ENCODE data around the gene TNXB. TPM values are rescaled to one million over a fixed set of nuclear protein-coding genes. Genes with fewer than 3 reads are reported as not detected.
A peak's percentile ranks its signal among the peaks of the same experiment; 100 is the strongest.

TNXB gene
- total RNA-seq, 1 experiment from 2014 or later = 2.7 TPM

DNA sequence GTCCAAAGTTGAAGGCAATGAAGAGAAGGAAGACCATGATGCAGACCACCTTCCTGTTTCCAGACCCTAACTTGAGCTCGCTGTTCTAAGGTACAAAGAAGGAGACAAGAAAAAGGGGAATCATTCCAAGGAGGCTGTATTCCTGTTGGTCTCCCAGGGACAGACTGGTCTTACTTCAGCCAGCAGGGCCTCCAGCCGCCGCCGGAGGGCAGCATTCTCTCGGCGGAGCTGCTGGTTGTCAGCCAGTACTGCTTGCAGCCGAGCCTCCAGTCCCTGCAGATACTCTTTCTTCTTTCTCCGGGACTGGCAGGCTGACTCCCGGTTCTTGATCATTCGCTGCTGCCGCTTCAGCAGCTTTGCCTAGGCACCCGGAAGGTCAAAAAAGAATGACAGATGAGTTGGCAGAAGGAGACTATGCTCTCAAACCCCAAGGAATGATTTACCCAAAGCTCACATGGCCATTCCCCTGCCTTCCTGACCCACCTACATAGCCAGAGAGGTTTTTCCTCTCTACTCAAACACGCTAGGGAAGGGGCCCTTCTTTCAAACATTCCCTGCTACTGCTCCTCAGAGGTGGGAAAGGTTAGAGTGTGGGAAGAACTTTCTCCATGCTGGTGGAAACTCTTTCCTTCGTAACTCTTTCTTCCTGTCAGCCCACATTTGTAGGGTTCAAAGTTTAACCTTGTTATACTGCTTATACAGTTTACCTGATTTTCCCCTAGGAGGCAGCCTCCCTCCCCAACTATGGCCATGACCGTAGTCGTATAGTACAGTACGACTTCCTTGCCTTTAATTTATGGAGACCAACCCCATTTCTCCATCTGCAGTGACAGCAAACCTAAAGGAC is 9.9 kb upstream of the TNXB start:
- ChIA-PET CTCF (interaction anchor here (0.5 to 2.7 kb wide), 10 partner anchors 9 to 88 kb away, joined by 3 to 11 read pairs (median 4); partner anchors contain the start of genes ATF6B and FKBPL), POLR2A (interaction anchor here (0.8 to 1.3 kb wide), 2 partner anchors 9 to 77 kb away, joined by 3 read pairs; partner anchors contain the start of gene ATF6B)
- H3K36me3 Mint-ChIP-seq (ENCODE audit: insufficient read depth, unreplicated experiment) = peaks cover 52% of the 10 kb centered on the region
- H3K27ac Mint-ChIP-seq (ENCODE audit: unreplicated experiment) = peak overlapping the region; percentile 77
- no TSS peak for BruUV-seq (replicated peaks)
- Histone ChIP-seq H3K27me3 (replicated peaks; ENCODE audit: control insufficient read depth, insufficient read depth, low read length) (no peaks in the 10 kb centered on the region), H3K36me3 (ENCODE audit: control insufficient read depth, insufficient read depth, low read length) (peaks cover 5% of the 10 kb centered on the region), H3K4me1 (peaks cover 4% of the 10 kb centered on the region), H3K4me3 (ENCODE audit: low read depth, low read length) (no peak overlapping the region), H3K9me3 (no peaks in the 10 kb centered on the region)
- no peaks in the 10 kb centered on the region for H3K27me3 Mint-ChIP-seq (ENCODE audit: insufficient read depth, unreplicated experiment)
- peak; percentile 86 to 91 for DNase-seq
- H3K4me1 Mint-ChIP-seq (ENCODE audit: low read depth, unreplicated experiment) = peaks cover 16% of the 10 kb centered on the region
- TF ChIP-seq, protein P1, sequence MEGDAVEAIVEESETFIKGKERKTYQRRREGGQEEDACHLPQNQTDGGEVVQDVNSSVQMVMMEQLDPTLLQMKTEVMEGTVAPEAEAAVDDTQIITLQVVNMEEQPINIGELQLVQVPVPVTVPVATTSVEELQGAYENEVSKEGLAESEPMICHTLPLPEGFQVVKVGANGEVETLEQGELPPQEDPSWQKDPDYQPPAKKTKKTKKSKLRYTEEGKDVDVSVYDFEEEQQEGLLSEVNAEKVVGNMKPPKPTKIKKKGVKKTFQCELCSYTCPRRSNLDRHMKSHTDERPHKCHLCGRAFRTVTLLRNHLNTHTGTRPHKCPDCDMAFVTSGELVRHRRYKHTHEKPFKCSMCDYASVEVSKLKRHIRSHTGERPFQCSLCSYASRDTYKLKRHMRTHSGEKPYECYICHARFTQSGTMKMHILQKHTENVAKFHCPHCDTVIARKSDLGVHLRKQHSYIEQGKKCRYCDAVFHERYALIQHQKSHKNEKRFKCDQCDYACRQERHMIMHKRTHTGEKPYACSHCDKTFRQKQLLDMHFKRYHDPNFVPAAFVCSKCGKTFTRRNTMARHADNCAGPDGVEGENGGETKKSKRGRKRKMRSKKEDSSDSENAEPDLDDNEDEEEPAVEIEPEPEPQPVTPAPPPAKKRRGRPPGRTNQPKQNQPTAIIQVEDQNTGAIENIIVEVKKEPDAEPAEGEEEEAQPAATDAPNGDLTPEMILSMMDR (IDR thresholded peaks at IDR 0.05; ENCODE audit: insufficient read depth in 1 of 2, low read depth in 1 of 2, low read length in 1 of 2, severe bottlenecking in 1 of 2, unreplicated experiment in 1 of 2) = peak; percentile 89 to 95
- H3K4me3 Mint-ChIP-seq (ENCODE audit: unreplicated experiment) = peak overlapping the region; percentile 60
- intact Hi-C loops (cut with micrococcal nuclease; ENCODE audit: unreplicated experiment) = loop anchor here (1.0 to 5.0 kb wide), 3 partner anchors 35 to 217 kb away; partner anchors contain the start of genes PPT2 and ZBTB12
- H3K9me3 Mint-ChIP-seq (ENCODE audit: unreplicated experiment) = no peaks in the 10 kb centered on the region

DNA sequence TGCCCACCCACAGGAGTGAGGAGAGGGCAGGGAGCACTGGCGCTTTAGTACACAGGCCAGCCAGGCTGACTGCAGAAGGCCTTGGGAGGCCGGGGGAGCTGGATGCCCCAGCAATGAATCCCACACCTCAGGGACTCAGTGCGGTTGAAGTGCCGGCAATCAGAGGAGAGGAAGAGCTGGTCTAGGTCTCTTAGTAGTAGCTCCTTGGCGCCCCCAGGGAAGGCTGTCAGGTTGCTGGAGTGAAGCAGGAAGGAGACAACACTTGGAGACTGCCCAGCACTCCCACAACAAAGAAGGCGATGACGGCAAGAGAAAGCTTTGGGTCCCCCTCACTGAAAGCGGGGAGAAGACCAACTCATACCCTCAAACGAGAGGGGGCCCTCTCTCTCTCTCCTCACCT is 8.3 kb upstream of the TNXB start:
- no peaks in the 10 kb centered on the region for H3K27me3 ChIP-seq (replicated peaks; ENCODE audit: control insufficient read depth, insufficient read depth, low read length)
- TF ChIP-seq, protein P1 (IDR thresholded peaks at IDR 0.05; ENCODE audit: insufficient read depth in 1 of 2, low read depth in 1 of 2, low read length in 1 of 2, severe bottlenecking in 1 of 2, unreplicated experiment in 1 of 2) = no peak
- no TSS peak for BruUV-seq (replicated peaks)
- H3K4me1 ChIP-seq = peaks cover 4% of the 10 kb centered on the region
- CTCF ChIA-PET = interaction anchor here (0.6 to 2.7 kb wide), 10 partner anchors 9 to 78 kb away, joined by 3 to 15 read pairs (median 4); partner anchors contain the start of gene ATF6B
- H3K36me3 ChIP-seq (ENCODE audit: control insufficient read depth, insufficient read depth, low read length) = peaks cover 5% of the 10 kb centered on the region
- no peaks in the 10 kb centered on the region for H3K9me3 ChIP-seq
- DNase-seq = no peak
- Mint-ChIP-seq H3K9me3 (ENCODE audit: unreplicated experiment) (no peaks in the 10 kb centered on the region), H3K27me3 (ENCODE audit: insufficient read depth, unreplicated experiment) (no peaks in the 10 kb centered on the region), H3K27ac (ENCODE audit: unreplicated experiment) (no peak overlapping the region), H3K4me1 (ENCODE audit: low read depth, unreplicated experiment) (peaks cover 16% of the 10 kb centered on the region), H3K36me3 (ENCODE audit: insufficient read depth, unreplicated experiment) (peaks cover 40% of the 10 kb centered on the region), H3K4me3 (ENCODE audit: unreplicated experiment) (no peak overlapping the region)
- POLR2A ChIA-PET = interaction anchor here (1.3 kb wide), 1 partner anchor 11 kb away, joined by 5 read pairs; the partner anchor contains the start of gene ATF6B
- intact Hi-C loops (cut with micrococcal nuclease; ENCODE audit: unreplicated experiment) = loop anchor here (5.0 kb wide), 1 partner anchor 215 kb away; the partner anchor contains the start of gene ZBTB12
- H3K4me3 ChIP-seq (ENCODE audit: low read depth, low read length) = no peak overlapping the region

DNA sequence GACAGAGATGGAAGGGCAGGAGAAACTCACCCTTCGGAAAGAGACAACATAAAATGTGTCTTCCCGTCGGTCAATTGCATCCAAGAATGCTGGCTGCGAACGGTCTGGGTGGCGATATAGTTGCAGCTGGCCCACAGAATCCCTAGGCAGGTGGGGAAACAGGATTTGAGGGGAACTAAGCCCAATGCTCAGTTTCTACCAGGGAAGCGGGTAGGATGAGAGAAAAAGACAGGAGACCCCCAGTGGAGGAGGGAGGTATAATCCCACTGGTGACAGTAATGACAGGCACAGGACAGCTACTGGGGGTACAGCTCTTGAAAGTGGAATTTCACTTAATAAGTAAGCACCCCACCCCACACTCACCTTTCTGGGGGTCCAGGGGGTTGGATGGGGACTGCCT is 7.5 kb upstream of the TNXB start:
- Mint-ChIP-seq H3K27me3 (ENCODE audit: insufficient read depth, unreplicated experiment) (no peaks in the 10 kb centered on the region), H3K4me3 (ENCODE audit: unreplicated experiment) (no peak overlapping the region), H3K9me3 (ENCODE audit: unreplicated experiment) (no peaks in the 10 kb centered on the region), H3K4me1 (ENCODE audit: low read depth, unreplicated experiment) (peaks cover 16% of the 10 kb centered on the region), H3K36me3 (ENCODE audit: insufficient read depth, unreplicated experiment) (peaks cover 34% of the 10 kb centered on the region), H3K27ac (ENCODE audit: unreplicated experiment) (no peak overlapping the region)
- ChIA-PET POLR2A (interaction anchor here (1.3 kb wide), 1 partner anchor 12 kb away, joined by 5 read pairs; the partner anchor contains the start of gene ATF6B), CTCF (interaction anchor here (1.0 to 2.7 kb wide), 8 partner anchors 8 to 79 kb away, joined by 3 to 15 read pairs (median 4); partner anchors contain the start of gene ATF6B)
- no peaks in the 10 kb centered on the region for H3K27me3 ChIP-seq (replicated peaks; ENCODE audit: control insufficient read depth, insufficient read depth, low read length)
- intact Hi-C loops (cut with micrococcal nuclease; ENCODE audit: unreplicated experiment) = loop anchor here (1.0 to 5.0 kb wide), 2 partner anchors 55 to 214 kb away; partner anchors contain the start of gene ZBTB12
- peak in 1 of 2 experiments; percentile 57 for DNase-seq
- peaks cover 4% of the 10 kb centered on the region for H3K4me1 ChIP-seq
- H3K9me3 ChIP-seq = no peaks in the 10 kb centered on the region
- H3K4me3 ChIP-seq (ENCODE audit: low read depth, low read length) = no peak overlapping the region
- peaks cover 5% of the 10 kb centered on the region for H3K36me3 ChIP-seq (ENCODE audit: control insufficient read depth, insufficient read depth, low read length)
- TF ChIP-seq, protein P1 (IDR thresholded peaks at IDR 0.05; ENCODE audit: insufficient read depth in 1 of 2, low read depth in 1 of 2, low read length in 1 of 2, severe bottlenecking in 1 of 2, unreplicated experiment in 1 of 2) = peak; percentile 54 to 58
- BruUV-seq (replicated peaks) = no TSS peak

Data from Caco-2 (cell line).